NT2/D1 (cell line): ENCODE measurements around the gene CDK11B.

Experiments used
- SUZ12 ChIP-seq: IDR thresholded peaks from 2 replicates; pipeline ENCODE4 v1.6.1; 2011; ENCODE audit not compliant: insufficient read length, insufficient read depth; ENCODE audit errors: extremely low read depth
- YY1 ChIP-seq: IDR thresholded peaks from 2 replicates; pipeline ENCODE4 v1.6.1; 2011; ENCODE audit not compliant: insufficient read length, insufficient read depth
- ZNF274 ChIP-seq: IDR thresholded peaks from 2 replicates; pipeline ENCODE4 v1.6.1; 2011; ENCODE audit warnings: mild to moderate bottlenecking, low read depth, low read length

DNA sequence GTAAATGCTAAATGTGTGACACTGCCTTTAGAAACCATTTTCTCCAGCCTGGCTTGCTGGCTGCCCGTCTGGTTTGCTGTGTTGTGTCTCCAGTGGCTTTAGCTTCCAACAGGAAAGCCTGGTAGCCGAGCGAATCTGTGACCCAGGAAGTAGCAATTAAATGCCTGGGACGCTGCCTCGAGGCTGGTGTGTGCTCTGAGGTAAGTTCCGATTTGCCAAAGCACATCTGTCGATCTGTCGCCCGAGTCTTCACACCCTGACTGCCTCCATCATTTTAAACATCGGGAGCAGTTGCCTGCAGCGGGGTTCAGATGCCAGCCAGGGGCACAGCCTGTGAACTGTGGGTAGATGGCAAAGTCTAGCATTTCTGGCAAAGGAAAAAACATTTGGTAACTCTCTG is 41.3 kb downstream of the CDK11B start:
- TF ChIP-seq ZNF274 (no peak), YY1 (no peak), SUZ12 (no peak)
